GM12865 (cell line): Measurements from ENCODE around the gene MRTFB.
A peak's percentile ranks its signal among the peaks of the same experiment; 100 is the strongest.

Source experiments
- DNase-seq: peaks from one replicate; pipeline ENCODE4 v3.0.0; 2010; ENCODE audit warnings: low read depth
- H3K4me3 ChIP-seq: 2 replicates; pipeline ENCODE4 v1.5.1; 2011; ENCODE audit warnings: mild to moderate bottlenecking, low read depth, low read length, control low read depth
- TF ChIP-seq, protein P1 (sequence below): IDR thresholded peaks from 2 replicates; pipeline ENCODE4 v1.5.1; 2011; ENCODE audit warnings: low read length, control low read depth, low read depth, inconsistent platforms; ENCODE audit not compliant: insufficient read depth; ENCODE audit errors: missing control alignments

The MRTFB gene

DNA sequence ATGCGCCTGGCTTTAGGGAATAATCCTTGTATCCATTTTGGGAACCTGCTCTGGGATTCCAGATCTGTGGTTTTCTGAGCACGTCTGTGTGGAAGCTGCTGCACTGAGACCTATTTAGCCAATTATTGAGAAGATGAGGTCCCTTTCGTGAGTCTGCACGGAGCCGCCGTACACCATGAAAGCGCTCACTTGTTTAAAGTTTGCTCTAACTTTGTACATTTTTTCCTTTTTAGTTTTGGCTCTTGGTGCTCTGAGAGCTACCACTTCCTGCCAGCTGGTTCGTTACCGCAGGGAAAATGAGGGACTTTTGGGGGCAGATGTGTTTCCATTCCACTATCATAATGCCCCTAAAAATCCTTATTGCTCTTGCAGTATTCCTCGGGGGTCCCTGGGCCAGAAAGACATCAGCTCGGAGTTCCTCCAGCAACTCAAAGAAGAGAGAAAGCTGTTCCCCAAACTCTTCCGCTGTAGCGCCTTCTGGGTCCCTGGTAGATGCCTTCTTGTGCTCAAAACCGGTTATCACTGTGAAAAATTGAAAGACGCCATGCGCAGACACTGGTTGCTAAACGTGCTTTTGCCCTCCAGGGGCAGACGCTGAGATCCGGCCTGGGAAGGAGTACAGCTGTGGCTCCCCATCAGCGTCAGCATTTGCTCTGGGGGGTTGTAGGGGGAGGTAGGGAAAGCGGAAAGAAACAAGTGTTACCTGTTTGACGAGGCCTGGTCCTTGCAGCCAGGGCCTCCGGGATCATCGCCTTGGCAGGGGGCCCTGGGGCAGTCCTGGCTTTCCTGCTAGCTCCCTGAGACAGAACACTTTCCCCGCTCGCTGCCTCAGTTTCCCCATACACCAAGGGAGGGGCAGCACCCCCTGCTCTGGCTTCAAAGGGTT lies 238.1 kb downstream of the MRTFB start:
- H3K4me3 ChIP-seq, result peak overlapping the region; percentile 91
- peak; percentile 88 for DNase-seq
- TF ChIP-seq, protein P1, sequence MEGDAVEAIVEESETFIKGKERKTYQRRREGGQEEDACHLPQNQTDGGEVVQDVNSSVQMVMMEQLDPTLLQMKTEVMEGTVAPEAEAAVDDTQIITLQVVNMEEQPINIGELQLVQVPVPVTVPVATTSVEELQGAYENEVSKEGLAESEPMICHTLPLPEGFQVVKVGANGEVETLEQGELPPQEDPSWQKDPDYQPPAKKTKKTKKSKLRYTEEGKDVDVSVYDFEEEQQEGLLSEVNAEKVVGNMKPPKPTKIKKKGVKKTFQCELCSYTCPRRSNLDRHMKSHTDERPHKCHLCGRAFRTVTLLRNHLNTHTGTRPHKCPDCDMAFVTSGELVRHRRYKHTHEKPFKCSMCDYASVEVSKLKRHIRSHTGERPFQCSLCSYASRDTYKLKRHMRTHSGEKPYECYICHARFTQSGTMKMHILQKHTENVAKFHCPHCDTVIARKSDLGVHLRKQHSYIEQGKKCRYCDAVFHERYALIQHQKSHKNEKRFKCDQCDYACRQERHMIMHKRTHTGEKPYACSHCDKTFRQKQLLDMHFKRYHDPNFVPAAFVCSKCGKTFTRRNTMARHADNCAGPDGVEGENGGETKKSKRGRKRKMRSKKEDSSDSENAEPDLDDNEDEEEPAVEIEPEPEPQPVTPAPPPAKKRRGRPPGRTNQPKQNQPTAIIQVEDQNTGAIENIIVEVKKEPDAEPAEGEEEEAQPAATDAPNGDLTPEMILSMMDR, result peak; percentile 32

DNA sequence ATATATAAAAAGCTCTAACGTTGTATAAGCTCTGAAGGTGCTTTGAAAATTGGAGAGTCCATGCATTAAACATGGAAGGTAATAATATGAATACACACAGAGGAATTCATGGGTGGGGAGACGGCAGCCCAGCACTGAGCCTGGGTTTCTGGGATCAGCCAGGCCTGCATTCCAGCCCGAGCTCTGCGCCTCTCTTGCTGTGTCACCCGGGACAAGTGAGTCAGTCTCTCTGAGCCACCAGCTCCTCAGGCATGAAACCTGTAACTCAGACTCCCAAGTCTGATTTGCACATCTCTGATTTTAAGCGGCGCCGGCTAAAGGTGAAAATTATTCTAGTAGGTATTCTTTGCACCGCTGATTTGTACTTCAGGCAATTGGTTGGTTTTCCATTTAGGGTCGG lies 238.8 kb downstream of the MRTFB start:
- peak overlapping the region; percentile 91 for H3K4me3 ChIP-seq
- peak; percentile 58 for DNase-seq
- TF ChIP-seq, protein P1, result no peak

DNA sequence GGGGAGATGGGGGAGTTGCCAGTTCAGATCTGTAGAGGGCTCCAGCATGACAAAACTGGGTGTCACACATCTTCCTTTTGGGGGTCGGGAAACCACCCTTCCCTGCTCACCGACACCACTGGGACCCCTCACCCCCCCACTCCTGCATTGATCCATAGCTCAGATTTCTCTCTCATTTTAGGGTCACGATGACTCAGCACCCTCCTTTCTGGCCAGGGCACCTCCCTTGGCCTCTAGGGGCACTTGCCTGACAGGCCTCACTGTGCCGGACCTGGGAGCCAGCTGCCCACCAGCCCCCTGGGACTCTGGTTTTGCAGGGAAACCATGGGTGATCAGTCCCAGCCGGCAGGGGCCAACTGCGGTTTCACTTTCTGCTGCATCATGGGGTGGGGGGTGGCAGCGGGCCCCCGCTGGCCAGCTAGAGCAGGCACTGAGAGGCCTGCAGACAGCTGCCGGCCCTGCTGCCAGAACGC lies 239.4 kb downstream of the MRTFB start:
- peak overlapping the region; percentile 91 for H3K4me3 ChIP-seq

DNA sequence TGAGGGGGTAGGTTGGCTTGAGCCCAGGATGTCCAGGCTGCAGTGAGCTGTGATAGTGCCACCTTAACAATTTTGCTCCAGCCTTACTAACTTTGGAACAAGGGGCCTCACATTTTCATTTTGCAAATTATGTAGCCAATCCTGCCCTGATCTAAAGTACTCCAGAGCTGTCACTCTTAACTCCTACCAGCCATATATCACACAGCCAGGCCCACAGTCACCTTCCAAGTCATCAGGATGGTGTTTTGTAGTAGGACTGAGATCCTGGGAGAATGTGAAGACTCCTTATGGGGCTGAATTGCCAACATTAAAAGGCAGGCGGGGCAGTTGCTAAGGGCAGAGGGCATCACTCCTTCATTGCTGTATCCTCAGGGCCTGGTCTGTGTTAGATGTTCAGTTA lies 243.0 kb downstream of the MRTFB start:
- TF ChIP-seq, protein P1, result no peak
- no peak for DNase-seq
- H3K4me3 ChIP-seq, result no peak overlapping the region

More for the DNA sequence above, 239.4 kb downstream of the MRTFB start:
- TF ChIP-seq, protein P1, result peak; percentile 50
- peak; percentile 95 for DNase-seq

DNA sequence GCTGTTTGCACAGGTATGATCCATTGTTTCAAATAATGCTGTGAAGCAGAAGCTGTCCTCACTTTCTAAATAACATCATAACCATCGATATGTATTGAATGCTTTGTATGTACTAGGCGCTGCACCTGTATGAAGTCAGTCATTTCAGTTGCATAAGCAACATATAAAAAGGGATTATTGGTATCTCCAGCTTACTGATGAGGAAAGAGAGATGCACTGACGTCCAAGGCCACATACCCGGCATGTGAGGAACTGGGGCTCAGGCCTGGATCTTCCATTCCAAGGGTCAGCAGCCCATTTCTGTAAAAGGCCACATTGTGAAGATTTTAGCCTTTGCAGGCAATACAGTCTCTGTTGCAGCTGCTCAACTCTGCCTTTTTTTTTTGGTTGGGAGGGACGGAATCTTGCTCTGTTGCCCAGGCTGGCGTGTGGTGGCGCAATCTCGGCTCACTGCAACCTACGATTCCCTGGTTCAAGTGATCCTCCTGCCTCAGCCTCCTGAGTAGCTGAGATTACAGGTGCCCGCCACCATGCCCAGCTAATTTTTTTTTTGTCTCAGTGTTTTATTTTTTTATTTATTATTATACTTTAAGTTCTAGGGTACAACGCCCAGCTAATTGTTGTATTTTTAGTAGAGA lies 244.7 kb downstream of the MRTFB start:
- H3K4me3 ChIP-seq, result no peak overlapping the region
- no peak for DNase-seq
- TF ChIP-seq, protein P1, result no peak
